SK-MEL-5 (cell line): ENCODE results near the gene ACTR3. TPM values are rescaled to one million over a fixed set of nuclear protein-coding genes. Genes with fewer than 3 reads are reported as not detected.

Source experiments
- DNase-seq: peaks from one replicate; pipeline ENCODE4 v3.0.0-alpha.2; 2016; ENCODE audit warnings: low read depth, low spot score
- in situ Hi-C: cut with HindIII; loops from 2 replicates; pipeline ENCODE4 v1.10.0; 2016; ENCODE audit warnings: low sequenced_read_pairs, high pct_unique_total_duplicates, low pct_unique_long_range_greater_than_20kb
- total RNA-seq: library from RNA; depleted of rRNA; stranded (reverse); fragments of >200 nt; shearing (Covaris generic); gene quantifications from 2 replicates; pipeline ENCODE4 v1.2.3, GENCODE V29; 2014

Gene ACTR3
- total RNA-seq, 1 experiment from 2014 or later: 218 TPM

GRCh38 chr2:113976277-113976928 is 86.5 kb downstream of the ACTR3 start:
- in situ Hi-C loops: no loop called here
- DNase-seq: no peak

- DNase-seq: peak; percentile 14
- in situ Hi-C loops: no loop called here
Measured at GRCh38 chr2:113977060-113977659, 87.3 kb downstream of the ACTR3 start.

GRCh38 chr2:113977660-113978523 is 88.0 kb downstream of the ACTR3 start:
- in situ Hi-C loops: no loop called here
- DNase-seq: peak; percentile 96

GRCh38 chr2:113978524-113979190 is 88.8 kb downstream of the ACTR3 start:
- DNase-seq: no peak
- in situ Hi-C loops: no loop called here

- in situ Hi-C loops: no loop called here
- no peak for DNase-seq
Measured at GRCh38 chr2:113979191-113980128, 89.6 kb downstream of the ACTR3 start.

- DNase-seq: peak; percentile 26
- in situ Hi-C loops: no loop called here
Measured at GRCh38 chr2:113980946-113981345, 91.1 kb downstream of the ACTR3 start.

- DNase-seq: no peak
- in situ Hi-C loops: no loop called here
Measured at GRCh38 chr2:113981404-113982134, 91.7 kb downstream of the ACTR3 start.

GRCh38 chr2:113985554-113986397 is 95.9 kb downstream of the ACTR3 start:
- in situ Hi-C loops: no loop called here
- DNase-seq: no peak

GRCh38 chr2:113986762-113987290 is 96.9 kb downstream of the ACTR3 start:
- in situ Hi-C loops: no loop called here
- DNase-seq: no peak

- no peak for DNase-seq
- in situ Hi-C loops: no loop called here
Measured at GRCh38 chr2:113992090-113992489, 102.2 kb downstream of the ACTR3 start.

- in situ Hi-C loops: no loop called here
- DNase-seq: peak; percentile 8
Measured at GRCh38 chr2:113996671-113997594, 107.0 kb downstream of the ACTR3 start.

GRCh38 chr2:114001152-114001551 is 111.3 kb downstream of the ACTR3 start:
- in situ Hi-C loops: no loop called here
- DNase-seq: no peak

- in situ Hi-C loops: no loop called here
- DNase-seq: no peak
Measured at GRCh38 chr2:114001937-114002336, 112.0 kb downstream of the ACTR3 start.

- in situ Hi-C loops: no loop called here
- no peak for DNase-seq
Measured at GRCh38 chr2:114005110-114005783, 115.4 kb downstream of the ACTR3 start.
